Activated CD4-positive, alpha-beta T cell treated with anti-CD3 and anti-CD28 coated beads for 4 hours (primary cell): ENCODE results near the gene ADGRL3.
"Not testable (repeated sequence)": the region's sequence is repeated elsewhere in the genome, so short reads cannot be mapped to it uniquely, and the experiment has no call there.

Source experiments
- DNase-seq, 2 donors: peaks; one replicate each; pipeline ENCODE4 v3.0.0-alpha.2; 2020

Gene ADGRL3

GRCh38 chr4:61933527-61933926 lies 733.4 kb downstream of the ADGRL3 start:
- DNase-seq = no peak

DNA sequence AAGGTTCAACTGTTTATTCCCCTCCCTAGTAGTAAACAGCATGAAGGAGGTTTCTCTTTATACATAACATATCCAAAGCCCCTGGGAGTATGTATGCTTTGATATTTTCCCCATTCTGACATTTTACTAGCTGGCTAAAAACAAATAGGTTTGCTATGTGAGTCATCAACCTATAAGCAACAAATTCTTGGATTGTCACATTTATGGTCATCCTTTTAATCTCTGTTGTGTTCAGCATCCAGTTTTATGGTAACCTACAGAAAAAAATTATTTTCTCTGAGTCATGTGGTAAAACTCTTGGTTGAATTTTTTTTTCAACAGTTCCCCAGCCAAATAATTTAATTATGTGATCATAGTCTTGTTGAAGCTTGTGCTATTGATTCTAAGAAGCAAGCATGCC lies 734.1 kb downstream of the ADGRL3 start:
- DNase-seq = no peak

- DNase-seq = no peak
Observed at GRCh38 chr4:61938250-61938846, 738.2 kb downstream of the ADGRL3 start.

DNA sequence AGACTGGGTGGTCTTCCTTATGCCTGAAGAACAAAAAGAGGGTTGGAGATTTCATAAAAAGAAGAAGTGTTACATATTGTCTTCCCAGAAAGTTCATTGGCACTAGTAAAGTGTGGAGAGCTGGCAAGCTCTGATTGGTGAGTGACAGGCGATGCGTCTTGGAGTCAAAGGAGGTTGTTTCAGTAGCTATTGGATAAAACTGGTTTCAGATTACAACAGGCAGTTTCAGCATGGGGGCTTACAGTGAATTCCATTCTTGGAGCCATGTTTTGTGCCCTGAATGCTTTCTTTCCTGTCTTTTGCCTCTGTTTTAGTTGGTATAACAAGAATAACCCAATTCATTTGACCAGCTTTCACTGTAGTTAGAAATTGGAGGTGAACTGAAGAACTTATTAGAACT lies 750.5 kb downstream of the ADGRL3 start:
- no peak for DNase-seq

DNA sequence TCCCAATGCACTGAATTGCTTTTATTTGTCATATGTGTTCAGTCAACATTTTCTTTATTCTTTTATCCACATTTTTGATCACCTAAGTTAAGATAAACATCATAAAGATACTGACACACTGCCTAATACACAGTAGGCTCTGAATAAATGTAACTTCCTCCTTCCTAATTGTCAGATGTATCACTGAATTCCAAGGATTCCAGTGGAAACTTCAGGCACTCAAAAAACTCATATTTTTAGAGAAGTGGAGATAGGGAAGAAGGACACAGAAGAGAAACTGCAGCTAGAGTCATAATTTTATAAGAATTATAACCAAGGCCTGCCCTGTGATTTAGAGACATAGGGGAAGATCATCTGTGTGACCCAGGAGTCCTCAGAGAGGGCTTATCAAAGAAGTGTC lies 753.3 kb downstream of the ADGRL3 start:
- DNase-seq = no peak

DNA sequence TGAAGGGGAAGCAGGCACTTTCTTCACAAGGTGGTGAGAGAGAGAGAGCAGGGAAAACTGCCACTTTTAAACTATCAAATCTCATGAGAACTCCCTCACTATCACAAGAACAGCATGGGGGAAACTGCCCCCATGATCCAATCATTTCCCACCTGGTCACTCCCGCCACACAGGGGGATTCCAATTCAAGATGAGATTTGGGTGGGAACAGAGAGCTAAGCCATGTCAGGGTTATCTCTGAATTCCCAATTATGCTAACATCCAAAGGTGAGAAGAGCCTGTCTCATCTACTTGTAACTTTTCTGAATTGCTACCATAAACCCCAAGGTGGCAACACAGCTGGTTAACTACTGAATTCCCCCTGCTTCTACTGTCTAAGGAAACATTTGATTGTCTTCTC lies 758.5 kb downstream of the ADGRL3 start:
- DNase-seq = no peak

- DNase-seq = no peak
Observed at GRCh38 chr4:61959087-61959486, 759.0 kb downstream of the ADGRL3 start.

- DNase-seq = no peak
Observed at GRCh38 chr4:61984260-61984909, 784.3 kb downstream of the ADGRL3 start.

- no peak for DNase-seq
Observed at GRCh38 chr4:61985426-61985825, 785.3 kb downstream of the ADGRL3 start.

DNA sequence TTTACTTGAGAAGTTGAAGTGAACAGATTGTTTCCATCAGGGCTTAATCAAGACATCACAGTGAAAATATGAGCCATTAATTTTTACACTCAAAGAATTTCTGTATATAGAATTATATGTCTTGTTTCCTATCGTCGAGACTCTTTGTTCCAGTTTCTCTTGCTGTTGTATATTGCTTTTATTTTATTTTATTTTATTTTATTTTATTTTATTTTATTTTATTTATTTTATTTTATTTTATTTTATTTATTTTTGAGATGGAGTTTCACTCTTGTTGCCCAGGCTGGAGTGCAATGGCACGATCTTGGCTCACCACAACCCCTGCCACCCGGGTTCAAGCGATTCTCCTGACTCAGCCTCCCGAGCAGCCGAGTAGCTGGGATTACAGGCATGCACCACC lies 786.8 kb downstream of the ADGRL3 start:
- not testable (repeated sequence) for DNase-seq

GRCh38 chr4:61992351-61992750 lies 792.2 kb downstream of the ADGRL3 start:
- DNase-seq = no peak

DNA sequence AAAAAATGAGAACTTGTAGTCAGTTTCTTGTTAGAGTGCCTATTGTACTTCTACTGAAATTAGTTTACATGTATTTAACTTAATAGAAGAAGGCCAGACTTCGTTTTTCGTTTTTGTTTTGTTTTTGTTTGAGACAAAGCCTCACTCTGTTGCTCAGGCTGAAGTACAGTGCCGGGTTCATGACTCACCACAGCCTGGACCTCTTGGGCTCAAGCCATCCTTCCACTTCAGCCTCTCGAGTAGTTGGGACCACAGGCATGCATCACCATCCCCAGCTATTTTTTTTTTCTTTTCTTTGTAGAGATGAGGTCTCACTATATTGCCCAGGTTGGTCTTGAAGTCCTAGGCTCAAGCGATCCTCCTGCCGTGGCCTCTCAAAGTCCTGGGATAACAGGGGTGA lies 793.9 kb downstream of the ADGRL3 start:
- DNase-seq = no peak

DNA sequence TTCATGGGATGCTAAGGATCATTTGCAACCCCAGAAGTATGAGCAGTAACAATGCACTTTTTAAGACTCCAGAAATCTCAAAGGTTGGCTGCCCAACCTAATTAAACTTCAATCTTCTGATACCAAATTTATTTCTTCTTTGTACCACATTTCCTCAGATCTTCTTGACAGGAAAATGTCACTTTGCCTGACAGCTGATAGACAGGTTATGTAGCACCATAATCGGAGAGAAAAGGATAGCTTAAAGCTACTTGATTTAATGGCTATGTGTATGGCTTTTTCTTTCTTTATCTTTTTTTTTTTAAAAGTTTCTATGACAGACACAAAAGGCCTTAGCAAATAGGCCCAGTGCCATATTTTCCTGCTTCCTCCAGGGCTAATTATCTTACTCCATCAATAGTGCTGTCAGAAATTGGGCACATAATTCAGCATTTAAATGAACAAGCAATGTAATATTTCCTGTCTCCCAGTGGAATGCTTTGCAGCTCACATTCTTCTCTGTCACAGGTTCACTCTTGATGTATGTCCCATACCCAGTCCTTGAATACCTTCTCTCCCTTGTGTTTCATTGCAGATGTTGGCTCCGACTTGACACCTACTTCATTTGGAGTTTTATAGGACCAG lies 795.7 kb downstream of the ADGRL3 start:
- DNase-seq = no peak

- DNase-seq = no peak
Observed at GRCh38 chr4:61996943-61997342, 796.8 kb downstream of the ADGRL3 start.

GRCh38 chr4:61997831-61998230 lies 797.7 kb downstream of the ADGRL3 start:
- no peak for DNase-seq

GRCh38 chr4:62003695-62004094 lies 803.6 kb downstream of the ADGRL3 start:
- DNase-seq = no peak

DNA sequence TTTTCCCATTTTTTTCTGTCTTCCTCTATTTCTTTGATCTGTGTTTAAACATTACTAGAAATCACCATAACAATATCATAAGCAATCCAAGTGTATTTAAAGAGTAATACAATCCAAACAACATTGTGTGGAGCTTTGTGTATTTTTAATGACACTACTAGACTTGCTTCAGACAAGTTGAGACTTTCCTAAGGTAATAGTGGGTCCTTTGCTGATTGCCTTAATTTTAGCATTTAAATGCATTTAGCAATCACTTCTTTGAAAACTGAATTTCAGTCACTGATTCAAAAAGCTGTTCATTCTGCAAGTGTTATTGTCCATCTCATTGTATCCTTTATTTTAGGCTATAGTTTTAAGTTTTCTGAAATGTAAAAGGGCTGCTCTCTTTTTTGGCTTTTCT lies 804.8 kb downstream of the ADGRL3 start:
- DNase-seq = no peak

GRCh38 chr4:62006108-62006507 lies 806.0 kb downstream of the ADGRL3 start:
- DNase-seq = no peak

- no peak for DNase-seq
Observed at GRCh38 chr4:62015043-62015739, 815.1 kb downstream of the ADGRL3 start.

GRCh38 chr4:62018537-62018936 lies 818.4 kb downstream of the ADGRL3 start:
- DNase-seq = no peak

DNA sequence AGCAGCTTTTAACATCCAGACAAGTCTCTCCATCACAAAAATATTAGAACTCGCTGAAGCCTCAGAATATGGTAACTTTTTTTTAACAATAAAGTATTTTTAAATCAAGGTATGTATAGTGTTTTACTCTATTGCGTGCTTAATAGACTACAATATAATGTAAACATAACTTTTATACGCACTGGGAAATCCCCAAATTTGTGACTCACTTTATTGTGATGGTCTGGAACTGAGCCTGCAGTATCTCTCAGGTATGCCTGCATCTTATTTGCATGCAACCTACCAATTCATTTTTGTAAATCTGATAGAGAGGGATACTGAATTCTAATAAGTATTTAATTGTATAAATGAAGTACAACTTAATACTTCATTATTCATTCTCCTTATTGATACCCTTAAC lies 823.5 kb downstream of the ADGRL3 start:
- DNase-seq = no peak

- DNase-seq = no peak
Observed at GRCh38 chr4:62028745-62029144, 828.6 kb downstream of the ADGRL3 start.

DNA sequence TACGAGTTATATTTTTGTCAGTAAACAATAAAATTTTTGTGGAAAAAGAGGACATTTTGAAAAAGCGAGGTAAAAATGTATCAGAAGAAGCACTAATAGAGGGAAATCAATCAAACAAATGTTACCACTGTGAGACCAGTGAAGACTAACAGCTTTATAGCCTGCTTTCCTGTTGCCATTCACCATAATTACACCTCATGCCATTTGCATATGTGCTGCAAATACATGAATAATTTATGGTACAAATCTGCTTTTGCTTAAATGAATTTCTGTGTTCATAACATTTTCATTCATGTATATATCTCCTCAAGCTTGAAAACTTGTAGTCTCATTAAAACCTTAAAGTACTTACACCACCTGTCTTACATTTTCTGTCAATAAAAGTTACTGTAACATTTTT lies 830.8 kb downstream of the ADGRL3 start:
- DNase-seq = no peak

- DNase-seq = no peak
Observed at GRCh38 chr4:62037571-62037970, 837.4 kb downstream of the ADGRL3 start.
